HepG2 (cell line): ENCODE data around the gene KLF7. TPM values are rescaled to one million over a fixed set of nuclear protein-coding genes. Genes with fewer than 3 reads are reported as not detected.
A peak's percentile ranks its signal among the peaks of the same experiment; 100 is the strongest.

ENCODE experiments used
- GABPB1 ChIP-seq: IDR thresholded peaks from 2 replicates; pipeline ENCODE4 v1.6.1; 2016; ENCODE audit warnings: mild to moderate bottlenecking, missing genetic modification reagents, moderate library complexity, missing compliant biosample characterization
- HNRNPK ChIP-seq: fragments of 200-400 bp; formaldehyde crosslinking; IDR thresholded peaks from 2 replicates; pipeline ENCODE4 v1.6.1; 2018; ENCODE audit warnings: low read length, low read depth, moderate library complexity, mild to moderate bottlenecking; ENCODE audit not compliant: poor library complexity, severe bottlenecking
- IRX3 ChIP-seq: sonication (generic); formaldehyde crosslinking; IDR thresholded peaks from 2 replicates; pipeline ENCODE4 v1.8.1; 2023; ENCODE audit warnings: mild to moderate bottlenecking, low read depth, missing genetic modification reagents, borderline replicate concordance
- MAFF ChIP-seq: IDR thresholded peaks from 2 replicates; pipeline ENCODE4 v1.6.1; 2011; ENCODE audit warnings: low read depth, low read length, improper control_type of control experiment
- NFKBIZ ChIP-seq: IDR thresholded peaks from 2 replicates; pipeline ENCODE4 v1.6.1; 2018; ENCODE audit warnings: missing genetic modification reagents, missing compliant biosample characterization
- RARA ChIP-seq: IDR thresholded peaks from 2 replicates; pipeline ENCODE4 v1.6.1; 2016; ENCODE audit warnings: missing genetic modification reagents, missing compliant biosample characterization
- SALL1 ChIP-seq: sonication (generic); formaldehyde crosslinking; IDR thresholded peaks from 2 replicates; pipeline ENCODE4 v1.8.0; 2022; ENCODE audit warnings: mild to moderate bottlenecking, missing genetic modification reagents
- TMF1 ChIP-seq: sonication (generic); formaldehyde crosslinking; IDR thresholded peaks from 2 replicates; pipeline ENCODE4 v1.8.1; 2022; ENCODE audit warnings: low read depth, missing genetic modification reagents
- ZFY ChIP-seq: sonication (generic); formaldehyde crosslinking; IDR thresholded peaks from 2 replicates; pipeline ENCODE4 v1.4.0; 2020; ENCODE audit warnings: missing genetic modification reagents
- ZMAT3 ChIP-seq: sonication (generic); formaldehyde crosslinking; conservative IDR thresholded peaks from 2 replicates; pipeline ENCODE4 v1.7.0; 2021; ENCODE audit warnings: missing genetic modification reagents
- ZNF292 ChIP-seq: sonication (generic); formaldehyde crosslinking; IDR thresholded peaks from 2 replicates; pipeline ENCODE4 v1.8.1; 2022; ENCODE audit warnings: mild to moderate bottlenecking, low read depth, missing genetic modification reagents, borderline replicate concordance
- ZNF883 ChIP-seq: sonication (generic); formaldehyde crosslinking; IDR thresholded peaks from 2 replicates; pipeline ENCODE4 v1.5.1; 2020; ENCODE audit warnings: mild to moderate bottlenecking, missing genetic modification reagents; ENCODE audit errors: not compliant biosample characterization
- polyA plus RNA-seq, 8 experiments: library from polyadenylated mRNA; depleted of rRNA in 3 of 8; stranded (reverse) in 7 of 8; unstranded in 1 of 8; fragments of >200 nt; fragmentation: Illumina TruSeq in 4 of 8; extraction: Trizol in 4 of 8; gene quantifications; 2 replicates each; pipeline versions ENCODE4 v1.2.1 to v1.2.3, GENCODE V29; 2011 to 2016; ENCODE audit warnings: low read depth in 4 of 8, missing spikeins in 1 of 8, mixed read lengths in 1 of 8; ENCODE audit not compliant: insufficient read depth in 1 of 8
- total RNA-seq, 5 experiments: library from RNA; depleted of rRNA; stranded (reverse); fragments of >200 nt; fragmentation: Illumina TruSeq; extraction: Trizol; gene quantifications; 2 replicates each; pipeline ENCODE4 v1.2.3, GENCODE V29; 2016; ENCODE audit warnings: low read depth in 1 of 5
- TF ChIP-seq, protein P1 (sequence below): sonication (generic); formaldehyde crosslinking; IDR thresholded peaks from 2 replicates; pipeline ENCODE4 v1.5.0; 2020; ENCODE audit warnings: mild to moderate bottlenecking, missing genetic modification reagents

KLF7 gene
- total and polyA plus RNA-seq, 2 of the 13 experiments (the other 11 are each of a cell fraction or from before 2014, with no cell fraction given) = 2.6 to 5.4 TPM

- no peak for TF ChIP-seq ZNF883 (CRISPR knock-in tag)
- no peak for TF ChIP-seq RARA (CRISPR knock-in tag)
- no peak for TF ChIP-seq IRX3 (CRISPR knock-in tag)
- TF ChIP-seq TMF1 (CRISPR knock-in tag) = no peak
- TF ChIP-seq ZNF292 (CRISPR knock-in tag) = no peak
- TF ChIP-seq ZMAT3 (CRISPR knock-in tag) = no peak
- TF ChIP-seq NFKBIZ (CRISPR knock-in tag) = no peak
- no peak for TF ChIP-seq GABPB1 (CRISPR knock-in tag)
- TF ChIP-seq HNRNPK = no peak
- no peak for TF ChIP-seq SALL1
- TF ChIP-seq, protein P1, sequence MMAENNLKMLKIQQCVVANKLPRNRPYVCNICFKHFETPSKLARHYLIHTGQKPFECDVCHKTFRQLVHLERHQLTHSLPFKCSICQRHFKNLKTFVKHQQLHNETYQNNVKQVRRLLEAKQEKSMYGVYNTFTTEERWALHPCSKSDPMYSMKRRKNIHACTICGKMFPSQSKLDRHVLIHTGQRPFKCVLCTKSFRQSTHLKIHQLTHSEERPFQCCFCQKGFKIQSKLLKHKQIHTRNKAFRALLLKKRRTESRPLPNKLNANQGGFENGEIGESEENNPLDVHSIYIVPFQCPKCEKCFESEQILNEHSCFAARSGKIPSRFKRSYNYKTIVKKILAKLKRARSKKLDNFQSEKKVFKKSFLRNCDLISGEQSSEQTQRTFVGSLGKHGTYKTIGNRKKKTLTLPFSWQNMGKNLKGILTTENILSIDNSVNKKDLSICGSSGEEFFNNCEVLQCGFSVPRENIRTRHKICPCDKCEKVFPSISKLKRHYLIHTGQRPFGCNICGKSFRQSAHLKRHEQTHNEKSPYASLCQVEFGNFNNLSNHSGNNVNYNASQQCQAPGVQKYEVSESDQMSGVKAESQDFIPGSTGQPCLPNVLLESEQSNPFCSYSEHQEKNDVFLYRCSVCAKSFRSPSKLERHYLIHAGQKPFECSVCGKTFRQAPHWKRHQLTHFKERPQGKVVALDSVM (CRISPR knock-in tag) = no peak
- TF ChIP-seq ZFY (CRISPR knock-in tag) = no peak
- TF ChIP-seq MAFF = peak; percentile 37; the same call in 1 of the 2 replicates
Measured at GRCh38 chr2:207188626-207189419, 23.1 kb upstream of the KLF7 start (continued).
